GM12874 (cell line): ENCODE results near the gene CSF2.

Experiments
- CTCF ChIP-seq: IDR thresholded peaks from 2 replicates; pipeline ENCODE4 v1.5.1; 2011; ENCODE audit warnings: low read depth, mild to moderate bottlenecking, control low read depth, low read length, moderate library complexity; ENCODE audit not compliant: insufficient read depth

The CSF2 gene

DNA sequence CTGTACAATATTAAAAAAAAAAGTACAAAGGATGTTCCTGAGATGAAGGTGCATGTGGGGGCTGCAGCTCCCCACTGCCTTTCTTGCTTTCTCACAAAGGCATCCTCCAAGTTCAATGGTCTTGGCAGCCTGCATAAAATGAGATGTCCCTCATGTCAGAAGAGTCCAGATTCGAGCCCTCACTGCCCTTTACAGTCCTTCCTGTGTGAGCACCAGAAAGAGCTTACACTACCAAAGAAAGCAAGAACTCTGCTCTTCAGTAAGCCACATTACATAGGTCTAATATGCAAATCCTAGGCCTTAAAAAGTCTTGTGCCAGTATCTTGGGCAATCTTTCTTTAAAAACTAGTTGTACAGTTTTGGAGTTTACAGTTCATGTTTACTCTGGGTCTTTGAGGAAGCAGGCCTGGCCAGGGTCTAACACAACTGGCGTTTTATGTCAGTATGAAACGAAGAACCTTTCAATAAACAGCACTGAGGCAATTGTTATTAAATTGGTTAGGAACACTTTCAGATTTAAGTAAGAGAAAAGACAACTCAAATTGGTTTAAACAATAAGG, 36.0 kb downstream of the CSF2 start:
- no peak for TF ChIP-seq CTCF

- TF ChIP-seq CTCF, result no peak
These were observed 36.6 kb downstream of the CSF2 start for GRCh38 chr5:132110195-132110594.

DNA sequence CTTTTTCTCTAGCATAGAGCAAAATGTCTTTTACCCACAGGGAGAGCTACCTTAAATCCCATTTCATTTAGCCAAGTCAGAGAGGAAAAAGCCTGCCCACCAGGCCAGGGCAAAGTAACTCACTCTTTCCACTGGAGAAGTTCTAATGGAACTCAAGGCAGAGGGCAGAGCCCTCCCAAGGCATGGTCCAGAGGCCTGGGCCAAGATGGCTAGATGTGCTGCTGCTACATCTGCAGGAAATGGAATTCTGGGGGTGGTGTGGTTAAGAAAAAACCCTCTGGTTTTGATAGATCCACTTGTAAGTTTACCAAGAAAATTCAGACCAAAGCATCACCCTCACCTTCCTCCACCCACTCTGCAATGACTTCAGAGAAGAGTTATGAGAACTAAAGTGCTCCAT, 37.3 kb downstream of the CSF2 start:
- TF ChIP-seq CTCF, result no peak

DNA sequence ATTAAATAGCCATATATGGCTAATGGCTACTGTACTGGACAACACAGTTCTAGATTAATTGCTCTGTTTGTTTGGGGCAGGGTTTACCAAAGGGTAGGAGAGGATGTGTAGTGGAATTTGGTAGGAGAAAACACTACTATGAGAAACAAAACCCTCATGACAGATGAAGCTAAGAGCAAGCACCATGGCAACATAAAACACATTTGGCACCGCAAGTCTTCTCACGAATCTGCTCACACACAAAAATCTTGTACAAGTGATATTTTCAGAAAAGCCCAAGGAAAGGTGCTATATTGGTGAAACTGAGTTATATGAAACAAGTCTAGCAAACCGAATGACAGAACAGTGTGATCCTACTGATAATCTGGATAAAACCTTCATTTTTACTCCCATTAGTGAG, 38.5 kb downstream of the CSF2 start:
- no peak for TF ChIP-seq CTCF

GRCh38 chr5:132114150-132115121, 40.8 kb downstream of the CSF2 start:
- no peak for TF ChIP-seq CTCF

DNA sequence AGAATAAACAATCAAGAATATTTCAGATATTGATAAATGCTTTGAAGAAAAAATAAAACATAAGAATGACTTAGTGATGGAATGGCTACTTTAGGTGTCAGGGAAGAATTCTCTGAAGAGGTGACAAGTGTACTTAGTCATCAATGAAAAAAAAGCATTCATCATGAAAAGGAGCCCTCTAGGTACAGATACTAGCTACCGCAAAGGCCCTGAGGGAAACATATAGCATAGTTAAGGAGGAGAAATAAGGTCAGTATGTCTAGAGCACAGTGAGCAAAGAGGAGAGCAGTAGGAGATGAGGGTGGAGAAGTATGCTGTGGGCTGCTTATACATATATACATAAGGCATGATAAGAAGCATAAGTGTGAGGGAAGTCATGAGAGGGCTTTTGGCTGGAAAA, 41.8 kb downstream of the CSF2 start:
- TF ChIP-seq CTCF, result no peak

GRCh38 chr5:132116072-132116471, 42.5 kb downstream of the CSF2 start:
- no peak for TF ChIP-seq CTCF
